Stimulated activated naive B cell treated with anti-CD40 and anti-IgM and Interleukin-4, amounts not matched to agents 10 μg/mL and 1 μg/mL and 100 μg/mL, for 72 hours (primary cell): ENCODE results near the gene ZNF785.

Source experiments
- ATAC-seq, 2 donors: fragments of 150-1000 bp; cut with Tn5 transposase; replicated peaks; 2 replicates each; pipeline ENCODE4 v1.10.0; 2021; ENCODE audit warnings: moderate library complexity in 1 of 2
- DNase-seq: peaks from one replicate; pipeline ENCODE4 v3.0.0; 2021
- H3K27ac Mint-ChIP-seq: one replicate; pipeline ENCODE4 v1.8.0; 2022; ENCODE audit warnings: mild to moderate bottlenecking, mixed read lengths
- H3K27me3 Mint-ChIP-seq, 2 donors: one replicate each; pipeline ENCODE4 v1.8.0; 2022; ENCODE audit warnings: mixed read lengths in 2 of 2
- H3K36me3 Mint-ChIP-seq, 2 donors: one replicate each; pipeline ENCODE4 v1.8.0; 2022; ENCODE audit warnings: mixed read lengths in 2 of 2, mild to moderate bottlenecking in 1 of 2
- H3K4me1 Mint-ChIP-seq, 2 donors: one replicate each; pipeline ENCODE4 v1.8.0; 2022; ENCODE audit warnings: mixed read lengths in 2 of 2, mild to moderate bottlenecking in 1 of 2
- H3K4me3 Mint-ChIP-seq, 2 donors: one replicate each; pipeline ENCODE4 v1.8.0; 2022; ENCODE audit warnings: mild to moderate bottlenecking in 2 of 2, mixed read lengths in 2 of 2, moderate library complexity in 1 of 2
- H3K9me3 Mint-ChIP-seq, 2 donors: one replicate each; pipeline ENCODE4 v1.8.0; 2022; ENCODE audit warnings: mixed read lengths in 2 of 2, mild to moderate bottlenecking in 1 of 2

The ZNF785 gene

DNA sequence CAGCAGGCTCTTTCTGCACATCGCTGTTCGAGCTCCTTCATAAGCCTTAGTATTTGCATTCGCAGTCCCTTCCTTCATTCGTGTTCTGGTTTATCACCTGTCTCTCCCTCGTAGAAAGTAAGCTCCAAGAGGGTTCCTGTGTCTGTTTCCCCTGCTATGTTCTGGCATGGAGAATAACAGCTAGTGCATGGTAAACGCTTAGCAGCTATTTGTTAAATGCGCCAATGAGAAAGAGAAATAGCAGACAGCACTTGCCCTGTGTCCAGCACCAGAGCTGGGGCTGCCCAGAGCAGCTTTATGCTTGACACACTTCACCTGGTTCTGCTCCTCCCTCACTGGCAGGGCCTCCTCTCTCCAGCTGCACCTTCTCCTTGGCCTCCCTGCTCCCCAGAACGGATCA, 19.5 kb downstream of the ZNF785 start:
- ATAC-seq (no peak), DNase-seq (no peak)
- H3K9me3 Mint-ChIP-seq: no peaks in the 10 kb centered on the region
- no peak overlapping the region for H3K4me3 Mint-ChIP-seq
- H3K4me1 Mint-ChIP-seq: peaks cover 20 to 35% of the 10 kb centered on the region in 2 donors
- H3K36me3 Mint-ChIP-seq: no peaks in the 10 kb centered on the region
- no peaks in the 10 kb centered on the region for H3K27me3 Mint-ChIP-seq
- no peak overlapping the region for H3K27ac Mint-ChIP-seq

DNA sequence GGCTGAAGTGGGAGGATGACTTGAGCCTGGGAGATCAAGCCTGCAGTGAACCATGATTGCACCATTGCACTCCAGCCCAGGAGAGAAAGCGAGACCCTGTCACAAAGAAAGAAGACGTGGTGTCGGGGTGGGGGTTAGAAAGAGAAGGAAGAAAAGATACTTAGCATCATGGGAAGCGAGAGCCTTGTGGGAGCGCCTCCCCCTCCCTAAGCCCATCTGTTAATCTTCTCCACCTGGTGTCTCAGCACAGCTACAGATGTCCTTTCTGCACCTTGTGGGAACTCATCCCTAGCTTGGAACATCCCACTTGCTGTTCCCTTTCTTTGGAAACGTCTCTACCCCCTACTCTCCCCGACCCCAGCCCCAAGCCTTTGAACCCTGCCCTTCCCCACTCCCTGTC, 20.0 kb downstream of the ZNF785 start:
- no peaks in the 10 kb centered on the region for H3K9me3 Mint-ChIP-seq
- DNase-seq: no peak
- no peak for ATAC-seq
- no peaks in the 10 kb centered on the region for H3K36me3 Mint-ChIP-seq
- no peaks in the 10 kb centered on the region for H3K27me3 Mint-ChIP-seq
- H3K4me3 Mint-ChIP-seq: no peak overlapping the region
- H3K4me1 Mint-ChIP-seq: peaks cover 20 to 33% of the 10 kb centered on the region in 2 donors
- peak overlapping the region; percentile 74 for H3K27ac Mint-ChIP-seq

DNA sequence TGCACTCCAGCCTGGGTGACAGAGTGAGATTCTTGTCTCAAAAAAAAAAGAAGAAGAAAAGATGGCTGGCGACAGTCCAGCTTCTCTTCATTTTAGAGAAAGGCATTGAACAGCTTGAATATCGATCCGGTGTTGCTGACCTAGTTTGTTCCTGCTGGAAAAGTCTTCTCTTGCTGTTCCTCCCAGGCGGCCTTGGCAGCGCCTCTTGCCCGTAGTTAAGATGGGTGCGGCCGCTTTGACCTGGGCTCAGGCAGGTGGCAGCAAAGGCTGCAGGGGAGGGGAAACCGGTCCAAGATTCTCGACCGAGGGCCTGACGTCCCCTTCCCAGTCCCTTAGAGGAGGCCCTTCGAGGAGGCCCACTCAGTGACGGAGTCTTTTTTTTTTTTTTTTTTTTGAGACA, 23.5 kb downstream of the ZNF785 start:
- no peak for ATAC-seq
- no peak for DNase-seq
- Mint-ChIP-seq H3K4me3 (peak overlapping the region; percentile 92 to 95), H3K4me1 (peaks cover 12 to 31% of the 10 kb centered on the region in 2 donors), H3K27me3 (no peaks in the 10 kb centered on the region), H3K9me3 (peaks cover 0 to 2% of the 10 kb centered on the region in 2 donors), H3K36me3 (peaks cover 0 to 3% of the 10 kb centered on the region in 2 donors), H3K27ac (peak overlapping the region; percentile 99)

DNA sequence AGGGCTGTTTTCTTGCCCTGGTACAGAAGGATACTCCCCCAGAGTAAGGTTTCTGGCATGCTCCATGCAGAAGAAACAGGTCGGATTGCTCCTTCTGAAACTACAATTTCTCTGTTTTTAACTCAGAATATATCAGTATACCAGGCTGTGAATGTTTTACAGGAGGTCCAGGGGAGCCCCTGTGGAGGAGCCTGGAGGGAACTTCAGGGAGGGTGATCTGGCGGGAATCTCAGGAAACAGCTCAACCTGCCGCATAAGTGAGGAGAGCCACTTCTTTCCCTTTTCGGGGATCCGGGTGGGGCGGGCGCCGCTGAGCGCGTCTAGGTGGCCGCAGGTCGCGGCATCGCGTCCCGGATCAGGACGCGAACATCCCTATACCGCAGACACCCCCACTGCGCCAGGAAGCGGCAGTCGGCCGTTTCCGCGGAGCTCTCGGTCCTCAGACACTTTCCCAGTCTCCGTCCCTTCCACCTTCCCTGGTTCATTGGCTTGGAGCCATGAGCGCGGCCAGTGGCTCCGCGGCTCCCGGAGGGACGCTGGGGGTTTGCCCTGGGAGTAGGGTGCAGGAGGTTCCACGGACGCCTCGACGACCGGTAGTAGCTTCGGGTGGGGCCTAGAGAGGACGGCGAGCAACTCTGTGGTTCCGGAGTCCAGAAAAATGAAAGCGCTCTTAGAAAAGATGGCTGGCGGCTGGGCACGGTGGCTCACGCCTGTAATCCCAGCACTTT, 24.2 kb downstream of the ZNF785 start:
- peak in 1 of 2 donors; percentile 6 for ATAC-seq
- Mint-ChIP-seq H3K36me3 (peaks cover 2 to 5% of the 10 kb centered on the region in 2 donors), H3K4me1 (peaks cover 14 to 38% of the 10 kb centered on the region in 2 donors), H3K9me3 (peaks cover 0 to 2% of the 10 kb centered on the region in 2 donors), H3K27ac (peak overlapping the region; percentile 99), H3K27me3 (no peaks in the 10 kb centered on the region), H3K4me3 (peak overlapping the region; percentile 92 to 95)
- DNase-seq: peak; percentile 40

DNA sequence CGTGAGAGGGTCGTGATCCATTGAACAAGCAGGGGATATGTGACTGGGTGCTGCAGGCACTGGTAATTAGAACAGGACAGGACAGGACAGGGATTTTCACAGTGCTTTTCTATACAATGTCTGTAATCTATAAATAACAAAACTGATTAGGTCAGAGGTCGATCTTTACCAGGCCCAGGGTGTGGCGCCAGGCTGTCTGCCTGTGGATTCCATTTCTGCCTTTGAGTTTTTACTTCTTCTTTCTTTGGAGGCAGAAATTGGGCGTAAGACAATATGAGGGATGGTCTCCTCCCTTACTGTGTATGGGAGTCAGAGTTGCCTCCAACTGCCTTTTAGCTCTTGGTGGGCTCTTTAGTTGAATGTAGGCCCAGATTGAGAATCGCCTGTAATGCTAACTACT, 25.8 kb downstream of the ZNF785 start:
- Mint-ChIP-seq H3K36me3 (peaks cover 6 to 12% of the 10 kb centered on the region in 2 donors), H3K4me3 (peak overlapping the region in 1 of 2 donors; percentile 60), H3K27me3 (no peaks in the 10 kb centered on the region), H3K4me1 (peaks cover 18 to 44% of the 10 kb centered on the region in 2 donors), H3K27ac (no peak overlapping the region), H3K9me3 (peaks cover 0 to 2% of the 10 kb centered on the region in 2 donors)
- ATAC-seq (no peak), DNase-seq (no peak)

DNA sequence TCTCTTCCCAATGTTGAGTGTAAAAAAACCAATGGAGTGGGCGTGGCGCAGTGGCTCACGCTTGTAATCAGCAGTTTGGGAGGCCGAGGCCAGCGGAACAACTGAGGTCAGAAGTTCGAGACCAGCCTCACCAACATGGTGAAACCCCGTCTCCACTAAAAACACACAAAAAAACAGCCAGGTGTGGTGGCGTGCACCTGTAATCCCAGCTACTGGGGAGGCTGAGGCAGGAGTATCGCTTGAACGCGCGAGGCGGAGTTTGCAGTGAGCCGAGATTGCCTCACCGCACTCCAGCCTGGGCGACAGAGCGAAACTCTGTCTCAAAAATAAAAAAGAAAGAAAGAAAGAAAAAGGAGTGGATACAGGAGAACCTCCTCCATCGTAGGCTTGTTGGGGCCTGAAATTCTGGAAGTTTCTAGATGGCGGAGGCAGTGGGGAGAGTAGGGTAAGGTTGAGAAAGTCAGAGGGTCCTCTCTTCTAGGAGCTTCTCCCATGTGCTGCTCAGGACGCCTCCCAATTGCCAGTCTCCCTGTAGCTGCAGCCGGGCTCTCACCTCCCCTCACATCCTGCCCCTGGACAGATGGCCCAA, 26.6 kb downstream of the ZNF785 start:
- H3K36me3 Mint-ChIP-seq: peaks cover 13 to 19% of the 10 kb centered on the region in 2 donors
- H3K4me1 Mint-ChIP-seq: peaks cover 22 to 50% of the 10 kb centered on the region in 2 donors
- peaks cover 0 to 2% of the 10 kb centered on the region in 2 donors for H3K9me3 Mint-ChIP-seq
- H3K27me3 Mint-ChIP-seq: no peaks in the 10 kb centered on the region
- peak overlapping the region; percentile 96 for H3K27ac Mint-ChIP-seq
- ATAC-seq: no peak
- H3K4me3 Mint-ChIP-seq: peak overlapping the region; percentile 90 to 95
- no peak for DNase-seq

DNA sequence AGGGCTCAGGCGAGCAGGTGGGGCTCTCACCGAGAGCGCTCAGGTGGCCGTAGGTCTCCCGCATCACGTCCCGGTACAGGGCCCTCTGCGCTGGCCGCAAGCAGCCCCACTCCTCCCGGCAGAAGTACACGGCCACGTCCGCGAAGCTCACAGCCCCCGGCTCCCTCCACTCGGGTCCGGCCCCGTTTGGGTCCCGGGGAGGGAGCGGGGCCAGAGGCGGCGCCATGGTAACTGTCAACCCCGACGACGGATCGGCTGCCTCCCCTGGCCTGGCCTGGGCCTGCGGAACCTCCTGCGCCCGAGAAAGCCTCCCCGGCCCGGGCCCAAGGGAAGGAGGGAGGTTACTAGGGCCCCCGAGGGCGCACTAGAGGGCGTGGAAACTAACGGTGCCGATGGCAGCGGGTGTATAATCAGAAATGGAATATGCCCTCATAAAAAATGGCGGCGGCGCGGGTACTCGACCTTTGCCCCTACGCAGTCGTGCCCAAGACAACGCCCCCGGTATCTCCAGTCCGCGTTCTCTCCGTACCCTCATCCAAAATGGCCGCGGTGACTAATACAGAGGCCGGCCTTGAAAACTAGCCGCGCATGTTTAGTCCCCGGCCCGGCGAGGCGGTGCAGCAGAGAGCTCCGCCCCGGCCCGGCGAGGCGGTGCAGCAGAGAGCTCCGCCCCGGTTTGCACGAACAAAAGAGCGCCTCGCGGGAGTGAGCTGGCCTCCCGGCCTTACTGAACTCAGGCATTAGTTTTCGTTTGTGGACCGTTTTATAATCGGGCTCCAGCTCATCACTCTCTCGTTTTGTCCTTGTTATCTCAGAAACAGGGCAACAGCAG, 27.3 kb downstream of the ZNF785 start, which contains the start of gene ZNF764:
Gene ZNF764, minus strand, starts transcription at position 418 of the 832 bp plus-strand sequence. Its CDS starts 192 bp downstream, at position 226.
- Mint-ChIP-seq H3K9me3 (peaks cover 0 to 2% of the 10 kb centered on the region in 2 donors), H3K4me1 (peaks cover 25 to 57% of the 10 kb centered on the region in 2 donors), H3K4me3 (peak within 1 kb of the TSS; percentile 90 to 95), H3K36me3 (peaks cover 20 to 26% of the 10 kb centered on the region in 2 donors), H3K27ac (peak within 1 kb of the TSS; percentile 96), H3K27me3 (no peaks in the 10 kb centered on the region)
- ATAC-seq: peak; percentile 94
- DNase-seq: peak; percentile 98

DNA sequence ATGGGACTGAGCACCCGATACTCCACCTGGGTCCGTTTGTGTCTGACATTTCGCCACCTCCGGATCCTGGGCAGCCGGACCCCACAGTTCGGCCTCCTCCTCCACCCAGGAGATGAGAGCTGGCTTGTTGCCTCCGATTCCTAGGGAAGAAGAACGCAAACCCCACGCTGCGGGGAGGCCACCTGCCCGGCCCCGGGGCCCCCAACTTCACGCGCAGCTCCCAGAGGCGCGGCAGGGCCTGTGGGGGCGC, 27.9 kb downstream of the ZNF785 start:
- Mint-ChIP-seq H3K36me3 (peaks cover 25 to 26% of the 10 kb centered on the region in 2 donors), H3K4me3 (peak overlapping the region; percentile 90 to 95), H3K27ac (peak overlapping the region; percentile 96), H3K9me3 (peaks cover 0 to 2% of the 10 kb centered on the region in 2 donors), H3K27me3 (no peaks in the 10 kb centered on the region), H3K4me1 (peaks cover 28 to 63% of the 10 kb centered on the region in 2 donors)
- peak in 1 of 2 donors; percentile 0 for ATAC-seq
- no peak for DNase-seq

DNA sequence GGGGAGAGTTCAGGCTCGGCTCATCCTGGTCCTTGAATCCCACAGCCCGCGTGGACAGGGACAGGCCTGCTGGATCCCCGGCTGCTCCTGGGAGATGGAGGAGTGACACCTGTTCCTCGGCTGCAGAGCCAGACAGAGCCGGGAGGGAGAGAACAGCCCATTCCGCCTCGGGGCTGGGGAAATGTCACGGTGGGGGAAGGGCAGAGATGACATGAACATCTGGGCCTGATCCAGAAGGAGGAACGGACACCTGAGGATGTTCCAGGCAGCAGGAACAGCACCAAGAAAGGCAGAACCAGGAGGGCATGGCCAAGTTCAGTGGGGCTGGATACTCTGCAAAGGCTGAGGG, 29.4 kb downstream of the ZNF785 start:
- no peak for DNase-seq
- Mint-ChIP-seq H3K36me3 (peaks cover 30 to 33% of the 10 kb centered on the region in 2 donors), H3K4me3 (peak overlapping the region; percentile 59 to 71), H3K9me3 (peaks cover 0 to 2% of the 10 kb centered on the region in 2 donors), H3K27ac (peak overlapping the region; percentile 81), H3K27me3 (no peaks in the 10 kb centered on the region), H3K4me1 (peaks cover 32 to 67% of the 10 kb centered on the region in 2 donors)
- ATAC-seq: no peak

DNA sequence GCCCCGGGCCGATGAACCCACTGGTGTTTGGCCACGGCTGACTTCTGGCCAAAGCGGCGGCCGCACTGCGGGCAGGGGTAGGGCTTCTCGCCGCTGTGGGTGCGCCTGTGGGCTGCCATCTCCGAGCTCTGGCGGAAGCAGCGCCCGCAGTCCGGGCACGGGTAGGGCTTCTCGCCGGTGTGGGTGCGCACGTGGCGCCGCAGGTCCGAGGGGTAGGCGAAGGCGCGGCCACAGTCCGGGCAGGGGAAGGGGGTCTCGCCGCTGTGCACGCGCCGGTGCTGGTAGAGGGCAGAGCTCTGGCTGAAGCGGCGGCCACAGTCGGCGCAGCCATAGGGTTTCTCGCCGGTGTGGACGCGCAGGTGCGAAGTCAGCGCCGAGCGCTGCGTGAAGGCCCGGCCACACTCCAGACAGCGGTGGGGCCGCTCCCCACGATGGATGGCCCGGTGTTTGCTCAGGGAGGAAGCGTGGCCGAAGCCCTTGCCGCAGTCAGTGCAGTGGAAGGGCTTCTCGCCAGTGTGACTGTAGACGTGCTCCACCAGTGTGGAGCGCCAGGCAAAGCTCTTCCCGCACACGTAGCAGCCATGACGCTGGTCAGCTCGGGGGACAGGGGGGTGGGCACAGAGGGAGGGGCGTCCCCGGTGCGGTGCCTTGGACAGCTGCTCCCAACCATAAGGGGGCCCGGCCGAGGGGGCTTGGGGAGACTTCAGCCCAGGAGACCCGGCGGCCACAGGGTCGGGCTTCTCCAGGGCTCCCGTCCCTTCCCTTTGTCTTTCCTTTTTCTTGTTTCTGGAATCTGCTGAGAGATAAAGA, 30.0 kb downstream of the ZNF785 start:
- DNase-seq (no peak), ATAC-seq (no peak)
- no peaks in the 10 kb centered on the region for H3K27me3 Mint-ChIP-seq
- H3K9me3 Mint-ChIP-seq: peaks cover 0 to 2% of the 10 kb centered on the region in 2 donors
- H3K4me1 Mint-ChIP-seq: peaks cover 30 to 66% of the 10 kb centered on the region in 2 donors
- peaks cover 30 to 33% of the 10 kb centered on the region in 2 donors for H3K36me3 Mint-ChIP-seq
- H3K27ac Mint-ChIP-seq: peak overlapping the region; percentile 81
- H3K4me3 Mint-ChIP-seq: peak overlapping the region; percentile 59 to 71

DNA sequence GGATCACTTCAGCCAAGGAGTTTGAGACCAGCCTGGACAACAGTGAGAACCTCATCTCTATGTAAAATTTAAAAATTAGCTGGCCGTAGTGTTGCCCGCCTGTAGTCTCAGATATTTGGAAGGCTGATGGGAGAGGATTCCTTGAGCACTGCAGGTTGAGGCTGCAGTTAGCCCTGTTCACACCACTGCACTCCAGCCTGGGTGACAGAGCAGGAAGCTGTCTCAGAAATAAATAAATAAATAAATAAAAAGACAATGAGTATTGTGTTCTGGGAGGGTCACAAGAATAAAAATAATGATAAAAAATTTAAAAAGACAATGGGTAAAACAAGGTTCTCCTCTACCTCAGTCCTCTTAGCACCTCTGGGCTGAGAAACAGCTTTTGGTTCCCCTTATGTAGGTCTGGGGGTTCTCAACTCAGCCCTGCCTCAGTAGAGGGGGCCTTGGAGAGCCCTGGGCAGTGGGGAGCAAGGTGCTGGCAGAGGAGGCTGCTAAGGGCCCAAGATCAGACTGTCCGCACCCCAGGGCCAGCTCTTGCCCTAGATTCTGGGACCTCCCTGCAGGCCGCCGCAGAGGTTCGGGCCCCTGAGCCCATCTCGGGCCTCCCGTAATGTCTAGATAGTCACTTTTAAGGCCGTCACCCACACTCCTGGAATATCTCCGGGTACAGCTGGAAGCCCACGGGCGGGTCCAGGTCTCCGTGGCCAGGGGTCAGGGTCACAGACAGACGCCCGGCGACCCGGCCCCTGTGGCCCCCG, 30.8 kb downstream of the ZNF785 start:
- Mint-ChIP-seq H3K27ac (peak overlapping the region; percentile 14), H3K4me1 (peaks cover 30 to 65% of the 10 kb centered on the region in 2 donors), H3K36me3 (peaks cover 30 to 33% of the 10 kb centered on the region in 2 donors), H3K4me3 (no peak overlapping the region), H3K27me3 (no peaks in the 10 kb centered on the region), H3K9me3 (peaks cover 0 to 2% of the 10 kb centered on the region in 2 donors)
- ATAC-seq (no peak), DNase-seq (no peak)

DNA sequence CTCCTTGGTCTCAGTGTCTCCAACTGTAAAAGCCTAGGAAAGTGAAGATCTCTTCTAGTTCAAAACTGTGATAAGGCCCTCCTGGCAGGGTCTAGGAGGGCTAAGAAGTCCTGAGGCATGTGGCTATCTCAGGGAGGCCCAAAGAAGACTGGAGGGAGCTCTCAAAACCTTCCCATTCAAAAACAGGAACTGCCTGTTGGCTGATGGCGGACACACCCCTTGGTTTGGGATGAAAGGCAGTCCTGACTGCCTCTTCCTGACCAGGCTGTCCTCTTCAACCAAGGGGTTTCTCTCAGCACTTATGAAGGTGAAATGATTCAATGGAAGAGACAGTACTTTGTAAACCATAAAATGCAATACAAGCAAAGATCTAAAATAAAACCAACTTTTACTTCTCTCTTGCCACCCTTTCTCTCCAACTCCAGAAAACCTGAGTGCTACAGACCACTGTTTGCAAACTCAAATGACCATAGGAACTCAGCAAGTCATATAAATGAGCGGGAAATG, 32.1 kb downstream of the ZNF785 start:
- H3K36me3 Mint-ChIP-seq: peaks cover 29 to 33% of the 10 kb centered on the region in 2 donors
- peak overlapping the region; percentile 59 for H3K27ac Mint-ChIP-seq
- peaks cover 23 to 59% of the 10 kb centered on the region in 2 donors for H3K4me1 Mint-ChIP-seq
- H3K9me3 Mint-ChIP-seq: no peaks in the 10 kb centered on the region
- DNase-seq (no peak), ATAC-seq (no peak)
- no peaks in the 10 kb centered on the region for H3K27me3 Mint-ChIP-seq
- H3K4me3 Mint-ChIP-seq: no peak overlapping the region

DNA sequence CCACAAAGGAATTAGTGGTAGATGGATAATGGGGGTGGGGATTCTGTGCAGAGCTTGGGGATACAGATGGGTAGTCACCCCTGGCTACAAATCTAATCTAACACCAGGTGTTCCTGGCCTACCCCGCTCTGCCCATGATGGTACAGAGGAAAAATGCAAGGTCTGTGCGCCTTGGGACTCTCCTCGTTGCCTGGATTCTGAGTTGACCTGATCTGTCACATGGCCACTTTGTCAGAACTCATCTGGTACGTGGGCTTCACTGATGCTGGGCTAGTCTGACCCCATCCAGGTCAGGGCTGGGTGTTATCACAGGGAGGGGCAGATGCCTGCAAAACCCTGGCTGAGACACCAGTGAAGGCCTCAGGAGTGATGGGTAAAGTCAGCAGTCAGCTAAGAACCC, 32.5 kb downstream of the ZNF785 start:
- Mint-ChIP-seq H3K4me3 (no peak overlapping the region), H3K9me3 (no peaks in the 10 kb centered on the region), H3K4me1 (peaks cover 23 to 63% of the 10 kb centered on the region in 2 donors), H3K27me3 (no peaks in the 10 kb centered on the region), H3K36me3 (peaks cover 31 to 35% of the 10 kb centered on the region in 2 donors), H3K27ac (peak overlapping the region; percentile 71)
- ATAC-seq (no peak), DNase-seq (no peak)
